Dendritic cell treated with granulocyte-macrophage colony-stimulating factor and Interleukin-4, amounts not matched to agents 40 ng/mL and 50 ng/mL, for 4 days (primary cell): ENCODE data around the gene MYOM1.
"Not testable (repeated sequence)": the region's sequence is repeated elsewhere in the genome, so short reads cannot be mapped to it uniquely, and the experiment has no call there.

Experiments used
- H3K27ac Mint-ChIP-seq: one replicate; pipeline ENCODE4 v1.8.0; 2022; ENCODE audit warnings: mild to moderate bottlenecking, mixed read lengths
- H3K27me3 Mint-ChIP-seq: one replicate; pipeline ENCODE4 v1.8.0; 2022; ENCODE audit warnings: mild to moderate bottlenecking, mixed read lengths
- H3K36me3 Mint-ChIP-seq: one replicate; pipeline ENCODE4 v1.8.0; 2022; ENCODE audit warnings: low read depth, mixed read lengths
- H3K4me1 Mint-ChIP-seq: one replicate; pipeline ENCODE4 v1.8.0; 2022; ENCODE audit warnings: low read depth, mixed read lengths
- H3K4me3 Mint-ChIP-seq: one replicate; pipeline ENCODE4 v1.8.0; 2022; ENCODE audit warnings: mild to moderate bottlenecking, moderate library complexity, mixed read lengths
- H3K9me3 Mint-ChIP-seq: one replicate; pipeline ENCODE4 v1.8.0; 2022; ENCODE audit warnings: mixed read lengths
- intact Hi-C: fragments of 100-400 bp; cut with micrococcal nuclease; formaldehyde crosslinking; loops from one replicate; pipeline ENCODE4 v1.15.0; 2022

Gene MYOM1

DNA sequence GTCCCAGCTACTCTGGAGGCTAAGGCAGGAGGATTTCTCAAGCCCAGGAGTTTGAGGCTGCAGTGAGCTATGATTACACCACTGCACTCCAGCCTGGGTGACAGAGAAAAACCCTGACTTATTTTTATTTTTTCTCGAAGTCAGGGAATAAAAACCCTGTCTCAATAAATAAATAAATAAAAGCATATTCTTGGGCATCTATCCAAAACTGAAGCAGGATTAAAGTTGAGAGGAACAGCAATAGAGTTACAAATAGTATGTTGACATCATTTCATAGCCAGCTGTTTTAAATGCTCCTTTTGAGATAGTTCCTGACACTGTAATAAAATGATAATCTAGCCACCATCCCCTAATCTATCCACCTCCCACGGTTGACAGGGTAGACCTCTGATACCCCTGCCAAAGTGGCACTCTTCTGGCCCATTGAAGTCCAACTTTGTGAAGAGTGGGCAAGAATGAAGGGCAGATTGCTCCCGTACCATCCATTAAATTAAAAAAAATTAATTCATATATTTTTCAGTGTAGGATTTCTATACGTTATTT lies 164.5 kb downstream of the MYOM1 start:
- Mint-ChIP-seq H3K4me3 (no peak overlapping the region), H3K27ac (no peak overlapping the region), H3K4me1 (peaks cover 20% of the 10 kb centered on the region), H3K27me3 (no peaks in the 10 kb centered on the region), H3K36me3 (no peaks in the 10 kb centered on the region), H3K9me3 (peaks cover 9% of the 10 kb centered on the region)
- intact Hi-C loops = loop anchor here (5.0 kb wide), 1 partner anchor 38 kb away; no protein-coding TSS in a partner anchor

GRCh38 chr18:3054780-3055179 lies 165.0 kb downstream of the MYOM1 start:
- Mint-ChIP-seq H3K9me3 (peaks cover 9% of the 10 kb centered on the region), H3K4me3 (no peak overlapping the region), H3K36me3 (no peaks in the 10 kb centered on the region), H3K4me1 (peaks cover 20% of the 10 kb centered on the region), H3K27me3 (no peaks in the 10 kb centered on the region), H3K27ac (no peak overlapping the region)
- intact Hi-C loops = loop anchor here (5.0 kb wide), 1 partner anchor 37 kb away; no protein-coding TSS in a partner anchor

- H3K4me1 Mint-ChIP-seq = peaks cover 20% of the 10 kb centered on the region
Observed at GRCh38 chr18:3054214-3054613, 165.6 kb downstream of the MYOM1 start.

DNA sequence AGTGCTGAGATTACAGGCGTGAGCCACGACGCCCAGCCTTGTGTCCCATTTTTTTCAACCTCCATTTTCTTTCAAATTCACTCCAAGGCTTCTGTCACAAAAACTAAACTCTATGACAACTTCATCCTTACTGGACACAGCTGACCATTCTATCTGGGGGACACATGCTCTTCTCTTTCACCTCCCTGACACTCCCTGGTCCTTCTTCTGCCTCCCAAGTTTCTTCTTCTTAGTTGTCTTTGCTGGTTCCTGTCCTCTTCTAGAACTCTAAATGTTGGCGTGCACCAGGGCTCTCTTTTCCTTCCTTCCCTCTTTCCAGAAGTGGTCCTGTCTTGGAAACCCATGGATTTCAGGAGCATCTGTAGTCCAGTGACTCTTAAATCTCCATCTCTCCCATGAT lies 166.7 kb downstream of the MYOM1 start:
- Mint-ChIP-seq H3K27ac (no peak overlapping the region), H3K4me3 (no peak overlapping the region), H3K4me1 (peaks cover 13% of the 10 kb centered on the region), H3K27me3 (no peaks in the 10 kb centered on the region), H3K36me3 (no peaks in the 10 kb centered on the region), H3K9me3 (peaks cover 9% of the 10 kb centered on the region)
- intact Hi-C loops = no loop called here

More at GRCh38 chr18:3054214-3054613, 165.6 kb downstream of the MYOM1 start:
- Mint-ChIP-seq H3K27ac (no peak overlapping the region), H3K9me3 (peaks cover 9% of the 10 kb centered on the region), H3K36me3 (no peaks in the 10 kb centered on the region), H3K27me3 (no peaks in the 10 kb centered on the region), H3K4me3 (no peak overlapping the region)
- intact Hi-C loops = no loop called here

DNA sequence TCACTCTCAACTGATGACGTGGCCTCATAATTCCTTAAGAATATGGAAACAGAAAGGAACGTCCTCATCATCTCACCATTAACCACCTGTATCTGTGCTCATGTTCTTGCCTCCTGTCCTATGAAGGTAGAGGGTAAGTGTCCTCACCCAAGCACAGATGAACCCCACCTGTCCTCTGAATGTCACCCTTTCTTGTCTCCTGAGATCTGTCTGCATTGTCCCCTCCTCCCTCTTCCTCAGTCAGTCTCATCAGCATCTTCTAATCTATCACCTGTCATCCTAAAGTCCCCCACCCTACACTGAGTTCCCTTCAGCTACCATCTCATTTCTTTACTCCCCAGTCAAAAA lies 167.4 kb downstream of the MYOM1 start:
- H3K36me3 Mint-ChIP-seq = no peaks in the 10 kb centered on the region
- H3K27me3 Mint-ChIP-seq = no peaks in the 10 kb centered on the region
- intact Hi-C loops = no loop called here
- H3K9me3 Mint-ChIP-seq = peaks cover 9% of the 10 kb centered on the region
- H3K4me3 Mint-ChIP-seq = no peak overlapping the region
- H3K4me1 Mint-ChIP-seq = peaks cover 13% of the 10 kb centered on the region
- H3K27ac Mint-ChIP-seq = no peak overlapping the region

DNA sequence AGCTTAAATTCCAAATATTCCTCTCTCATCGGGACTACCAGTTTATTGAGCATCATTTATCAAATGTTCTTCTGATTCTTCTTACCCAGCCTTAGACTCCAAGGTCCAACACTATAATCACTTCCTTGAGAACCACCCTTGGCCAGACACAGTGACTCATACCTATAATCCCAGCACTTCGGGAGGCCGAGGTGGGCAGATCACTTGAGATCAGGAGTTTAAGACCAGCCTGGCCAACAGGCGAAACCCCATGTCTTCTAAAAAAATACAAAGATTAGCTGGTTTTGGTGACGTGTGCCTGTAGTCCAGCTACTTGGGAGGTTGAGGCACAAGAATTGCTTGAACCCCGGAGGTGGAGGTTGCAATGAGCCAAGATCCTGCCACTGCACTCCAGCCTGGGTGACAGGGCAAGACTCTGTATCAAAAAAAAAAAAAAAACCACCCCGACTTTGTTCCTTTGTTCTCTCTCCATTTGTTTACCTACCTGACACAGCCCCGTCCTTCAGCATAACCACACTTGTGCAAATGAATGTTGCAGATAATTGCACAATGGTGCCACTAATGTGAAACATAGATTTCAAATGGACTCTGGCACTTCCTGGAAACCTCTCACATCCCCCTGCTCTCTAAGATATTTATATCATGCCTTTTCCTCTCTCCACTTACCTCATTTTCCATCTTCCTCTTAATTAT lies 167.9 kb downstream of the MYOM1 start:
- H3K36me3 Mint-ChIP-seq = no peaks in the 10 kb centered on the region

DNA sequence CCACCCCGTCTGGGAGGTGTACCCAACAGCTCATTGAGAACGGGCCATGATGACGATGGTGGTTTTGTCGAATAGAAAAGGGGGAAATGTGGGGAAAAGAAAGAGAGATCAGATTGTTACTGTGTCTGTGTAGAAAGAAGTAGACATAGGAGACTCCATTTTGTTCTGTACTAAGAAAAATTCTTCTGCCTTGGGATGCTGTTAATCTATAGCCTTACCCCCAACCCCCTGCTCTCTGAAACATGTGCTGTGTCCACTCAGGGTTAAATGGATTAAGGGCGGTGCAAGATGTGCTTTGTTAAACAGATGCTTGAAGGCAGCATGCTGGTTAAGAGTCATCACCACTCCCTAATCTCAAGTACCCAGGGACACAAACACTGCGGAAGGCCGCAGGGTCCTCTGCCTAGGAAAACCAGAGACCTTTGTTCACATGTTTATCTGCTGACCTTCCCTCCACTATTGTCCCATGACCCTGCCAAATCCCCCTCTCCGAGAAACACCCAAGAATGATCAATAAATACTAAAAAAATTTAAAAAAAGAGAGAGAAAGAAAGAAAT lies 169.8 kb downstream of the MYOM1 start:
- intact Hi-C loops = not testable (repeated sequence)

More for the DNA sequence above, 167.9 kb downstream of the MYOM1 start:
- H3K27ac Mint-ChIP-seq = no peak overlapping the region
- intact Hi-C loops = no loop called here
- H3K4me1 Mint-ChIP-seq = peaks cover 13% of the 10 kb centered on the region
- no peak overlapping the region for H3K4me3 Mint-ChIP-seq
- H3K9me3 Mint-ChIP-seq = peaks cover 9% of the 10 kb centered on the region
- H3K27me3 Mint-ChIP-seq = no peaks in the 10 kb centered on the region

GRCh38 chr18:3048820-3049349 lies 170.9 kb downstream of the MYOM1 start:
- Mint-ChIP-seq H3K4me1 (peaks cover 25% of the 10 kb centered on the region), H3K36me3 (no peaks in the 10 kb centered on the region), H3K9me3 (peaks cover 9% of the 10 kb centered on the region), H3K27ac (no peak overlapping the region), H3K27me3 (no peaks in the 10 kb centered on the region), H3K4me3 (no peak overlapping the region)
- intact Hi-C loops = no loop called here

More for the DNA sequence above, 169.8 kb downstream of the MYOM1 start:
- not testable (repeated sequence) for H3K36me3 Mint-ChIP-seq, H3K4me3 Mint-ChIP-seq, H3K27me3 Mint-ChIP-seq, H3K9me3 Mint-ChIP-seq, H3K27ac Mint-ChIP-seq
- H3K4me1 Mint-ChIP-seq = peaks cover 21% of the 10 kb centered on the region

GRCh38 chr18:3048121-3048520 lies 171.6 kb downstream of the MYOM1 start:
- no peaks in the 10 kb centered on the region for H3K27me3 Mint-ChIP-seq
- intact Hi-C loops = no loop called here
- no peak overlapping the region for H3K4me3 Mint-ChIP-seq
- H3K4me1 Mint-ChIP-seq = peaks cover 25% of the 10 kb centered on the region
- H3K9me3 Mint-ChIP-seq = peaks cover 3% of the 10 kb centered on the region
- no peak overlapping the region for H3K27ac Mint-ChIP-seq
- no peaks in the 10 kb centered on the region for H3K36me3 Mint-ChIP-seq

DNA sequence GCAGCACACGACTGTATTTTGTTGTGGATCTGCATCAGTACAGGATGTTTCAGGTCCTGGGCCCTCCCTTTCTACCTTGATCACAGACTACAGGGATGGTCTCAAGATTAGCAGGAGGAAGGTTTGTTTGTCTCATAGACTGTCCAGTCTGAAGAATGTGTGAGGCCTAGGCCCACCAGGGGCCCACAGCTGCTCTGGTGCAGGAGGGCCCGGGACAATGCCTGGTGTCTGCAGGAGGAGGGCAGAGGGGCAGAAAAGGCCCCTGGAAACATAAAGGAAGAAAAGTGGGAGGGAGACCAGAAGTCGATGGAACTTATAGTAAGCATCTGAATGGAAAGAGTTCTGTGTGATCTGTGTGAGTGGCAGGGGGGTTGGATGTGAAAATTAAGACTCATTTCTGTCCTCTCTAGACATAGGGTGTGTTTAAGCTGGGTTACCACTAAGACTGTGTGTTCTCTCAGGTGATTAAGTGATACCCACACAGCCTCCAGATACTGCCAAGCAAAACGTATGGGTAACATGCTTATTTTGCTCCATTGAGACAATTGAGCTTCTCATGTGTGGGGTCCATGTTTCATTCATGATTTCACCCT lies 173.5 kb downstream of the MYOM1 start:
- no peak overlapping the region for H3K27ac Mint-ChIP-seq
- intact Hi-C loops = no loop called here
- no peaks in the 10 kb centered on the region for H3K9me3 Mint-ChIP-seq
- no peaks in the 10 kb centered on the region for H3K36me3 Mint-ChIP-seq
- no peaks in the 10 kb centered on the region for H3K27me3 Mint-ChIP-seq
- no peak overlapping the region for H3K4me3 Mint-ChIP-seq
- H3K4me1 Mint-ChIP-seq = peaks cover 12% of the 10 kb centered on the region

DNA sequence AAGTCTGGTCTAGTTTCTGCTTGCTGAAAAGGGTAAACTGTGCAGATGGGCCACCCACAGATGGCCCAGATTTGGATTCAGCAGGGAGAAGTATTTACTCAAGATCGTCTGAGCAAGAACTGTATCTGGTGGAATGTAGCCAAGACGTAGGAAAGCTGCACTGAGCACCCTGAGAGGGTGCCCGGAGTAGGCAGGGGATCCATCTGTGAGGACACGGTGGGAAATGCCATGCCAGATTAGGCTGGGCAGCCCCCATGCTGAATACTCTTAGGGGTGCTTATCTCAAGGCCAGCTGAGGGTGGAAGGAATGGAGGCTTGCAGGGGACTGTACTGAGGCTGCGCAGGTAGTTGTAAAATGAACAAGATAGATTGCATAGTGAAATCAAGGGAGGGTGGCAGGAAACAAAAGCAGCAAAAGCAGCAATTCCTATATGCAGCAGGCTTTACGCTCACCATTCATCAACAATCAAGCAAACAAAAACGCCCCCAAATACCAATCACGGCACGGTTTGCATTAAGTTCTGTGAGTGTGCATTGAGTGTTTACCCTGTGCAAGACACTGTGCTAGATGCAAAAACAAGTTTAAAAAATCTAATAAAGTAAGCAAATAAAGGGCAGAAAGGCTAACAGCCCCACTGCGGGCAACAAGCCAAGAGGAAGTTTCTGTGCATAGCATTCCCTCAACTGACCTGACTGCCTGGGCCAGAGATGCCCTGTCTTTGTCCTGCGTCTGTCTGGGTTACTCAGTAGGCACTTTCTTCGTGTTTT lies 174.7 kb downstream of the MYOM1 start:
- H3K36me3 Mint-ChIP-seq = no peaks in the 10 kb centered on the region
- peak overlapping the region; percentile 17 for H3K4me3 Mint-ChIP-seq
- intact Hi-C loops = no loop called here
- H3K27me3 Mint-ChIP-seq = no peaks in the 10 kb centered on the region
- peaks cover 12% of the 10 kb centered on the region for H3K4me1 Mint-ChIP-seq
- no peaks in the 10 kb centered on the region for H3K9me3 Mint-ChIP-seq
- peak overlapping the region; percentile 47 for H3K27ac Mint-ChIP-seq

DNA sequence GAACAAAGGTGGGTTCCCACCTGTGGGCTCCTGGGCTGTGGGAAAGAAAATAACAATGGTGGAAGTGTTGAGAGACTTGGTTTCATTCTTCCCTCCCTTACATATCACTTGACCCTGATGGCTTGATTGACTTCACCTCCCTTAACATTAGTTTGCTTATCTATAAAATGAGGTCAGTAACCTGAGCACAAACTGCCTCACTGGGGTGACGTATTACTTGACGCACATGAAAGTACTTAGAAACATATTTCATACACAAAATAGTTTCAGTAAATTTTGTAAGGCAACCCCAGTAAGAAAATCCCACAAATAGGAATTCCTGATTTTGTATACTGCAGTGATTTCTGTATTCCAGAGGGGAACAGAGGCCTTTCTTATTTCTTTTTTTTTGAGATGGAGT lies 177.4 kb downstream of the MYOM1 start:
- peaks cover 15% of the 10 kb centered on the region for H3K4me1 Mint-ChIP-seq
- H3K27ac Mint-ChIP-seq = no peak overlapping the region
- H3K4me3 Mint-ChIP-seq = no peak overlapping the region
- H3K27me3 Mint-ChIP-seq = no peaks in the 10 kb centered on the region
- H3K36me3 Mint-ChIP-seq = no peaks in the 10 kb centered on the region
- intact Hi-C loops = no loop called here
- H3K9me3 Mint-ChIP-seq = no peaks in the 10 kb centered on the region

- Mint-ChIP-seq H3K27ac (peak overlapping the region; percentile 56), H3K9me3 (no peaks in the 10 kb centered on the region), H3K36me3 (no peaks in the 10 kb centered on the region), H3K27me3 (no peaks in the 10 kb centered on the region), H3K4me3 (no peak overlapping the region), H3K4me1 (peaks cover 17% of the 10 kb centered on the region)
- intact Hi-C loops = no loop called here
Observed at GRCh38 chr18:3041843-3042242, 177.9 kb downstream of the MYOM1 start.

GRCh38 chr18:3040881-3041280 lies 178.9 kb downstream of the MYOM1 start:
- H3K9me3 Mint-ChIP-seq = no peaks in the 10 kb centered on the region
- H3K36me3 Mint-ChIP-seq = no peaks in the 10 kb centered on the region
- intact Hi-C loops = no loop called here

More at GRCh38 chr18:3040881-3041280, 178.9 kb downstream of the MYOM1 start:
- no peak overlapping the region for H3K4me3 Mint-ChIP-seq
- peaks cover 17% of the 10 kb centered on the region for H3K4me1 Mint-ChIP-seq
- H3K27me3 Mint-ChIP-seq = no peaks in the 10 kb centered on the region
- no peak overlapping the region for H3K27ac Mint-ChIP-seq
